CD4-positive, alpha-beta T cell (primary cell): ENCODE data around the gene GET3. TPM values are rescaled to one million over a fixed set of nuclear protein-coding genes. Genes with fewer than 3 reads are reported as not detected.
A peak's percentile ranks its signal among the peaks of the same experiment; 100 is the strongest.

ENCODE experiments used
- ATAC-seq: fragments of 200-7000 bp; cut with Tn5 transposase; one replicate; pipeline ENCODE4 v1.10.0; 2022; ENCODE audit warnings: mild to moderate bottlenecking; ENCODE audit not compliant: poor library complexity
- CTCF ChIA-PET: fragments of 350-600 bp; sonication (Branson Sonifier 250); formaldehyde crosslinking; loops from one replicate; lab custom pipeline; 2021; ENCODE audit warnings: antibody characterized with exemption, inconsistent platforms; lab: Charles Lee
- POLR2A ChIA-PET: fragments of 350-600 bp; sonication (Branson Sonifier 250); formaldehyde crosslinking; loops from one replicate; lab custom pipeline; 2021; ENCODE audit warnings: antibody characterized with exemption, inconsistent platforms; lab: Charles Lee
- DNase-seq, 14 experiments: peaks; one replicate each; pipeline ENCODE4 v3.0.0-alpha.2; 2013 to 2020; ENCODE audit warnings: mixed read lengths in 2 of 14
- H3K27ac ChIP-seq, 2 donors: one replicate each; pipeline versions ENCODE4 v1.5.1 to v1.7.0; 2013; ENCODE audit warnings: low read length in 2 of 2, low read depth in 1 of 2, mild to moderate bottlenecking in 1 of 2
- H3K27me3 ChIP-seq, 2 experiments: 1 replicate in 1 of 2; 2 replicates in 1 of 2; pipeline versions ENCODE4 v1.6.1 to v1.7.0; 2013; ENCODE audit warnings: low read length in 2 of 2, control low read depth in 1 of 2, mild to moderate bottlenecking in 1 of 2, moderate library complexity in 1 of 2; ENCODE audit not compliant: insufficient read depth in 2 of 2, control insufficient read depth in 1 of 2
- H3K36me3 ChIP-seq: one replicate; pipeline ENCODE4 v1.6.1; 2013; ENCODE audit warnings: low read length, control low read depth; ENCODE audit not compliant: insufficient read depth
- H3K4me1 ChIP-seq: one replicate; pipeline ENCODE4 v1.6.1; 2013; ENCODE audit warnings: low read length, control low read depth; ENCODE audit not compliant: insufficient read depth
- H3K4me3 ChIP-seq: one replicate; pipeline ENCODE4 v1.5.1; 2013; ENCODE audit warnings: mild to moderate bottlenecking, low read length, moderate library complexity
- H3K9me3 ChIP-seq, 2 experiments: 1 replicate in 1 of 2; 2 replicates in 1 of 2; pipeline versions ENCODE4 v1.6.1 to v1.7.0; 2013; ENCODE audit warnings: low read length in 2 of 2, mild to moderate bottlenecking in 2 of 2, control low read depth in 1 of 2, moderate library complexity in 1 of 2; ENCODE audit not compliant: control insufficient read depth in 1 of 2, insufficient read depth in 1 of 2
- H3K27ac Mint-ChIP-seq: one replicate; pipeline ENCODE4 v1.8.0; 2020; ENCODE audit warnings: mixed read lengths
- H3K27me3 Mint-ChIP-seq: one replicate; pipeline ENCODE4 v1.8.0; 2021; ENCODE audit warnings: mixed read lengths
- H3K36me3 Mint-ChIP-seq: one replicate; pipeline ENCODE4 v1.8.0; 2021; ENCODE audit warnings: low read depth, mixed read lengths
- H3K4me1 Mint-ChIP-seq: one replicate; pipeline ENCODE4 v1.8.0; 2021; ENCODE audit warnings: low read depth, mixed read lengths
- H3K4me3 Mint-ChIP-seq: one replicate; pipeline ENCODE4 v1.8.0; 2020; ENCODE audit warnings: mild to moderate bottlenecking, mixed read lengths
- H3K9me3 Mint-ChIP-seq: one replicate; pipeline ENCODE4 v1.8.0; 2020; ENCODE audit warnings: mixed read lengths
- CTCF ChIP-seq: fragments of 200-600 bp; IDR thresholded peaks from one replicate; pipeline ENCODE4 v1.8.0; 2022; ENCODE audit warnings: antibody characterized with exemption, mild to moderate bottlenecking
- intact Hi-C, 2 experiments: fragments of 100-400 bp; cut with DNase I in 1 of 2; cut with micrococcal nuclease in 1 of 2; formaldehyde crosslinking; loops; one replicate each; pipeline versions ENCODE4 v1.15.1 to v1.9.0; 2023 to 2025; cut with DNase I, micrococcal nuclease
- total RNA-seq, 174 experiments: library from RNA in 2 of 174; stranded (reverse) in 2 of 174; gene quantifications; one replicate each; pipeline ENCODE4 v1.2.3 and lab custom pipeline; 2021 to 2026

The GET3 gene
- total RNA-seq, 2 experiments from 2014 or later: 13.9 to 14.5 TPM

DNA sequence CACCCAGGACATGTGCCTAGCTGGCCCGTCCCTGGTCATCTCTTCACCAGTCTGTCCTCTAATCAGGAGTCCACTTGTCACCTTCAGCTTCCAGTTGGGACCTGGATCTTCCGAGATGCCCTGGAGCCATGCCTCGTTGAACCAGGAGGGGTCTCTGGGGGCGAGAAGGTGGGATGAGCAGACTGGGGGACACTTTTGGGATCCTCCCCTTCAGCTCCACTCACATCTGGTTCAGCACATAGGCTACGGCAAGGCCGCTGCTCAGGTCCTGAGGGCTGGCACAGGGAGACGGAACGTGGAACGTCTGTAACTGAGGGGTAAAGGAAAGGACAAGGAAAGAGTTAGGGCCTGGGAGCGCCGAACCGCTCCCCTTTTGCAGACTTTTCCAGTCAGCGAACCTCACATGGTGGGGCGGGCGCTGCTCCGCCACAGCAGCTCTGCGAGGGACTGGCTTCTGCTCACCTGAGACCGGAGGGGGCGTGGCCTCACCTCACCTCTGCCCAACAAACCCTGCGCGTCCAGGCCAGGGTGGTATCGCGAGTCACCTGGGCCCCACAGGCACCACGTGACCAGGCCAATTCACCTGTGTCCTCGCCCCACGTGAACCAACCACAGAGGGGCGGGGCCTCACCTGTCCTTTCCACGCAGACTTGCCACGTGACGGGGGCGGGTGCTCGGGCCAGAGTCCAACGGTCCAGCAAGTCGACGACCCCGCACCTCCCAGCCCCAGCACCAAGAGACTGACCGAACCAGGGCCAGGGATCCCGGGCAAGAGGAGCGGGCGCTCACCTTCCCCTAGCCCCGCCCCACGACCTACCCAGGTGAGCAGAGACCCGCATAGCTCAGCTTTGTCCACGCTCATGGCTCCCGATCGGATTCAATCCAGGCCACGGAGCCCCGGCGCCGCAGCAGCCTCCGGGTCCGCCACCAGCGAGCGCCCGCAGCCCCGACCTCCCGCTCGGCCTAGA, 37.6 kb downstream of the GET3 start, which contains the start of gene HOOK2:
HOOK2 (minus strand) TSS at position 965 of the 968 bp plus-strand sequence; CDS start at position 862, 103 bp downstream.
- ChIA-PET POLR2A (interaction anchor here (1.9 to 8.4 kb wide), 2 partner anchors 9 to 19 kb away, joined by 8 to 301 read pairs; partner anchors contain the start of gene JUNB), CTCF (interaction anchor here (0.8 to 6.5 kb wide), 6 partner anchors 14 to 73 kb away, joined by 3 to 178 read pairs (median 4); partner anchors contain the start of genes JUNB and TNPO2)
- H3K27me3 ChIP-seq: no peaks in the 10 kb centered on the region
- no peaks in the 10 kb centered on the region for H3K36me3 ChIP-seq
- H3K9me3 ChIP-seq: no peaks in the 10 kb centered on the region
- DNase-seq: peak in 10 of 14 experiments; percentile 8 to 83 (median 52)
- peak; percentile 16 for ATAC-seq
- Mint-ChIP-seq H3K36me3 (no peaks in the 10 kb centered on the region), H3K4me3 (peak within 1 kb of the TSS; percentile 85), H3K9me3 (no peaks in the 10 kb centered on the region), H3K27me3 (no peaks in the 10 kb centered on the region), H3K4me1 (peaks cover 41% of the 10 kb centered on the region), H3K27ac (peak within 1 kb of the TSS; percentile 84)
- H3K4me3 ChIP-seq: peak within 1 kb of the TSS; percentile 77
- H3K4me1 ChIP-seq: peaks cover 54% of the 10 kb centered on the region
- TF ChIP-seq CTCF: no peak
- intact Hi-C loops: no loop called here
- peak within 1 kb of the TSS; percentile 63 to 70 for H3K27ac ChIP-seq

GRCh38 chr19:12777217-12778016, 40.1 kb downstream of the GET3 start:
- H3K4me1 Mint-ChIP-seq: peaks cover 47% of the 10 kb centered on the region

More at GRCh38 chr19:12777217-12778016, 40.1 kb downstream of the GET3 start:
- H3K4me1 ChIP-seq: peaks cover 63% of the 10 kb centered on the region
- H3K36me3 ChIP-seq: no peaks in the 10 kb centered on the region
- Mint-ChIP-seq H3K27me3 (no peaks in the 10 kb centered on the region), H3K9me3 (no peaks in the 10 kb centered on the region), H3K27ac (peak overlapping the region; percentile 94), H3K36me3 (no peaks in the 10 kb centered on the region), H3K4me3 (peak overlapping the region; percentile 90)
- ChIA-PET CTCF (interaction anchor here (0.6 to 6.5 kb wide), 16 partner anchors 10 to 163 kb away, joined by 3 to 178 read pairs (median 4); partner anchors contain the start of genes GET3, JUNB, PRDX2 and RNASEH2A), POLR2A (interaction anchor here (1.0 to 8.4 kb wide), 9 partner anchors 10 to 97 kb away, joined by 3 to 301 read pairs (median 7); partner anchors contain the start of genes GET3, JUNB, PRDX2 and RNASEH2A)
- H3K27me3 ChIP-seq: no peaks in the 10 kb centered on the region
- peak overlapping the region; percentile 84 for H3K4me3 ChIP-seq
- intact Hi-C loops: loop anchor here (1.0 kb wide), 1 partner anchor 19 kb away; no protein-coding TSS in a partner anchor
- DNase-seq (peak; percentile 67 to 91 (median 78)), ATAC-seq (peak; percentile 4)
- TF ChIP-seq CTCF: peak; percentile 97
- H3K27ac ChIP-seq: peak overlapping the region; percentile 82 to 85
- H3K9me3 ChIP-seq: no peaks in the 10 kb centered on the region
